ENCODE results near the gene SMYD3. TPM values are rescaled to one million over a fixed set of nuclear protein-coding genes. Genes with fewer than 3 reads are reported as not detected.
A peak's percentile ranks its signal among the peaks of the same experiment; 100 is the strongest.

The SMYD3 gene
- polyA plus RNA-seq, 1 experiment: 39.9 TPM

- TF ChIP-seq CTCF (IDR thresholded peaks at IDR 0.05; ENCODE audit: low read depth, low read length): no peak
- H3K4me3 ChIP-seq (ENCODE audit: low read depth, low read length): no peak overlapping the region
- ChIA-PET POLR2A (interaction anchor here (0.7 kb wide), 1 partner anchor 278 kb away, joined by 3 read pairs; no protein-coding TSS in a partner anchor), CTCF (interaction anchor here (0.7 to 1.5 kb wide), 3 partner anchors 12 to 723 kb away, joined by 3 to 6 read pairs (median 3); no protein-coding TSS in a partner anchor)
- H3K27me3 ChIP-seq (ENCODE audit: control insufficient read depth, insufficient read depth, low read length): no peaks in the 10 kb centered on the region
- H3K27ac ChIP-seq (ENCODE audit: low read depth, low read length): no peak overlapping the region
- peaks cover 2% of the 10 kb centered on the region; the same call in 1 of the 2 replicates for H3K9me3 ChIP-seq (ENCODE audit: control insufficient read depth, insufficient read depth, low read length)
- DNase-seq (ENCODE audit: low read depth, low spot score): no peak
Observed at GRCh38 chr1:245876586-245876985, 630.5 kb downstream of the SMYD3 start.

DNA sequence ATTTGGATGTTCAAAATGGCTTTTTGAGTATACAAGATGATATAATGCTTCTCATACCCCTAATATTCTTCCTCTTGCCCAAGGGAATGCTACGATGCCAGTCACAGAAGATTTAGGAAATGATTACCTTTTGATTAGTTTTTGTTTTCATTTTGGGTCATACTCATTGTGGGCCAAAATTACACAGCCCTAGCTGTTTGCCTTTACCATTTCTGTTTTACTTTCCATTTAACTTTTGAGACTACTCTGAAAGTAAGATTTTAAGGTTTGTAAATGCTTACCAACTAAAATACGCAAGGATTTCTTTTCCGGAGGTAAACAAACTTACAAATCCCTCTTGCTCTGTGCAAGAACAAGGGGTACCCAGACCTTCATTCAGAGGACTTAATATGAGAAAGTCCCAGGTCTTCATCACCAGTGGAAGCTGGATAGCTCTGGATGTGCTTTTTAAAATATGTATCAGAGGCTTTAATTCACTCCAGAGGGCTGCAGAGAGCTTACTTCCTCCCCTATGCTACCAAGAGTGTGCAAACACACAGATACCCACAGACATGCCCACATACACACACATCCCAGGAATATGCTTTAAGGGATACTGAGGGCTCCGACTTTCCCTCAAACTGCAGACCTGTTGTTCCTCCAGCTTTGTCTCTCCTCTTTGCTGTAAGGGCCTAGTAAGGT, 631.4 kb downstream of the SMYD3 start:
- H3K27me3 ChIP-seq (ENCODE audit: control insufficient read depth, insufficient read depth, low read length): no peaks in the 10 kb centered on the region
- TF ChIP-seq CTCF (IDR thresholded peaks at IDR 0.05; ENCODE audit: low read depth, low read length): no peak
- CTCF ChIA-PET: interaction anchor here (1.1 to 1.5 kb wide), 3 partner anchors 13 to 722 kb away, joined by 3 to 6 read pairs (median 3); no protein-coding TSS in a partner anchor
- H3K9me3 ChIP-seq (ENCODE audit: control insufficient read depth, insufficient read depth, low read length): peaks cover 2% of the 10 kb centered on the region; the same call in 1 of the 2 replicates
- no peak overlapping the region for H3K4me3 ChIP-seq (ENCODE audit: low read depth, low read length)
- POLR2A ChIA-PET: interaction anchor here (0.7 to 1.3 kb wide), 3 partner anchors 17 to 277 kb away, joined by 3 to 4 read pairs (median 3); no protein-coding TSS in a partner anchor
- no peak for DNase-seq (ENCODE audit: low read depth, low spot score)
- H3K27ac ChIP-seq (ENCODE audit: low read depth, low read length): peak overlapping the region; percentile 79

DNA sequence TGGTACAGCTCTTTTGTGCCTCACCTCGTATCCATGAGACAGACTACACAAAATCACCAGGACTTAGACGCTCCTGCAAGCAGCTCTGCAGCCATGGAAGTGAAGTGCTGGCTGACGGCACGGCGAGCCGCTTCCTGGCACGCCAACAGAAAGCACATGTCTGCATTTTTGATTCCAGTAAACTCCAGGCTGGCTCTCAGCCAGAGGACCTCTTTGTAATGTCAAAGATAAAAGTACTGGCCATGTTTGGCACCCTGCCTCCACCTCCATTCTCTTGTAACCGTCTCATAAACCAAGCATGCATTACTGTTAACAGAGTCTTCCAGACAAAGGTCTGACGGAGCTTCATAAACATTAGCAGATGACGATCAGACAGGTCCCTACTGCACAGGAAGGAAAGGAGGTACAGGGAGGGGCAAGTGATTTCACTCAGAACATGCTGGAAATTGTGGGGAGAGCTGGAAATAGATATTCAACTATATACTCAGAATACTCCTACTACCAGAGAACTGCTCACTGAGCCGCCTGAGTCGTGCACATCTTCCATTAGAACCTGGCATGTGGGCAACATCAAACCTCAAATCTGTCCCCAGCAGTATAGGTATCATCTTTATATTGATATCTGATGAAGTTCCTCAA, 632.0 kb downstream of the SMYD3 start:
- POLR2A ChIA-PET: interaction anchor here (0.7 to 1.3 kb wide), 4 partner anchors 16 to 86 kb away, joined by 3 to 4 read pairs (median 4); no protein-coding TSS in a partner anchor
- CTCF ChIA-PET: interaction anchor here (1.1 to 1.4 kb wide), 2 partner anchors 13 to 722 kb away, joined by 3 read pairs; no protein-coding TSS in a partner anchor

DNA sequence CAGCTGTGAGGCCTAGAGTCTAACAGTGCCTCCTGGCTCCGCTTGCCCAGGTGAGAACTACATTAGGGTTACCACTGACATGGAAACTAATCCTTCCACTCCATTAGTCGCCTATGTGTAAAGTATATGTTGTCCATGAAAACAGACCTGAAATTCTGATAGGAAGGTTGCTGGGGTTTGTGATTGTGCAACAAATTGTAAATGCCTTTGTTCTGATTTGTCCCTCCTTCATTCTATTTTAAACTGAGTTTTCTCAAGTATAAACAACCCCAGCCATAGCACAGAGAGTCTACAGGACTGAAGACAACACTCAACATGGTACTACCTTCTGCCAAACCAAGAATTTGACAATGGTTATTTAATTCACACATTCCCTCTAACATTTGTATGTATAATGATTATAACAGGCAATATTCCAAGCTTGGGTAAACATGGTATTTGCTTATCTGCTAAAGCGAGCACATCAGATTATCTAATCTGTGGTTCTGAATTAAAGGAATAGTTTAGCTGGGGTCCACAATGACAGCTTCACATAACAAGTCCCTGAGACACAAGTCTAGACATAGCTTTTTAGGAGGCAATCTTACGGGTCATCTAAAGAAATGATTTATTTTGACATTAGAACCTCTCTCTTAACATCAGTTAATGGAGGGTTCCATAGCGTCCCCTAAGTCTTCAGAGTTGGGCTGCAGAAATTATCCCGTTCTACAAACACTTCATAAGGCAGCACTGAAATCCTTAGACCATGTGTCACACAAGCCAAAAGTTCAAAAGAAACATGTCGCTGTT, 633.0 kb downstream of the SMYD3 start:
- Histone ChIP-seq H3K27me3 (ENCODE audit: control insufficient read depth, insufficient read depth, low read length) (no peaks in the 10 kb centered on the region), H3K4me3 (ENCODE audit: low read depth, low read length) (no peak overlapping the region), H3K27ac (ENCODE audit: low read depth, low read length) (peak overlapping the region; percentile 82), H3K9me3 (ENCODE audit: control insufficient read depth, insufficient read depth, low read length) (peaks cover 2% of the 10 kb centered on the region; the same call in 1 of the 2 replicates)
- TF ChIP-seq CTCF (IDR thresholded peaks at IDR 0.05; ENCODE audit: low read depth, low read length): no peak
- ChIA-PET CTCF (interaction anchor here (0.7 to 1.5 kb wide), 4 partner anchors 15 to 717 kb away, joined by 3 to 4 read pairs (median 4); no protein-coding TSS in a partner anchor), POLR2A (interaction anchor here (1.0 to 1.3 kb wide), 2 partner anchors 15 to 51 kb away, joined by 3 to 4 read pairs; no protein-coding TSS in a partner anchor)
- DNase-seq (ENCODE audit: low read depth, low spot score): no peak

More for the DNA sequence above, 632.0 kb downstream of the SMYD3 start:
- peak overlapping the region; percentile 82 for H3K27ac ChIP-seq (ENCODE audit: low read depth, low read length)
- peak; percentile 99 for DNase-seq (ENCODE audit: low read depth, low spot score)
- no peak for TF ChIP-seq CTCF (IDR thresholded peaks at IDR 0.05; ENCODE audit: low read depth, low read length)
- H3K27me3 ChIP-seq (ENCODE audit: control insufficient read depth, insufficient read depth, low read length): no peaks in the 10 kb centered on the region
- H3K9me3 ChIP-seq (ENCODE audit: control insufficient read depth, insufficient read depth, low read length): peaks cover 2% of the 10 kb centered on the region; the same call in 1 of the 2 replicates
- no peak overlapping the region for H3K4me3 ChIP-seq (ENCODE audit: low read depth, low read length)
